HepG2 (cell line): ENCODE measurements around the gene RHOG. TPM values are rescaled to one million over a fixed set of nuclear protein-coding genes. Genes with fewer than 3 reads are reported as not detected.

Experiments
- ATAC-seq: fragments of 200-7000 bp; cut with Tn5 transposase; 3 replicates; pipeline ENCODE4 v1.9.1; 2020; ENCODE audit warnings: mild to moderate bottlenecking, moderate library complexity
- BruUV-seq: library from RNA; stranded (reverse); fragments of 400-500 nt; replicated peaks from 2 replicates; lab custom pipeline; 2021; lab: Mats Ljungman, UMichigan
- CTCF ChIA-PET: fragments of 300-600 bp; formaldehyde crosslinking; extraction: SDS; loops from one replicate; lab custom pipeline; 2021; ENCODE audit warnings: low total read pairs, inconsistent platforms, low intra/inter-chr PET ratio; lab: Yijun Ruan, JAX
- POLR2A ChIA-PET: fragments of 350-600 bp; sonication (Branson Sonifier 250); formaldehyde crosslinking; loops from one replicate; lab custom pipeline; 2020; ENCODE audit warnings: antibody characterized with exemption, inconsistent platforms; lab: Yijun Ruan, JAX
- DNase-seq: peaks from one replicate; pipeline ENCODE4 v3.0.0-alpha.2; 2015; ENCODE audit warnings: low spot score
- FAIRE-seq: peaks from 3 replicates; lab custom pipeline; 2011; peaks lifted over from hg19 to GRCh38; lab: Jason Lieb, UNC
- H2AFZ ChIP-seq: one replicate; pipeline ENCODE4 v1.6.1; 2011; ENCODE audit warnings: low read length, inconsistent platforms
- H3K27ac ChIP-seq: fragments of 300-600 bp; 3 replicates; pipeline ENCODE4 v1.8.0; 2011; ENCODE audit warnings: mixed run types, mild to moderate bottlenecking, mixed read lengths, low read length, inconsistent platforms; ENCODE audit not compliant: insufficient read depth; ENCODE audit errors: extremely low read length
- H3K27me3 ChIP-seq, 2 experiments: fragments of 200-600 bp in 1 of 2; 2 replicates in 1 of 2; 3 replicates in 1 of 2; pipeline versions ENCODE4 v1.6.0 to v1.8.0; 2011; ENCODE audit warnings: low read length in 2 of 2, mild to moderate bottlenecking in 2 of 2, moderate library complexity in 2 of 2, inconsistent platforms in 1 of 2; ENCODE audit not compliant: insufficient read depth in 2 of 2, control insufficient read depth in 1 of 2
- H3K36me3 ChIP-seq, 2 experiments: fragments of 200-600 bp in 1 of 2; replicated peaks in 1 of 2; 2 replicates in 1 of 2; 3 replicates in 1 of 2; pipeline versions ENCODE4 v1.5.1 to v1.8.0; 2011; ENCODE audit warnings: low read length in 2 of 2, inconsistent platforms in 1 of 2; ENCODE audit not compliant: insufficient read depth in 2 of 2, control insufficient read depth in 1 of 2
- H3K4me1 ChIP-seq: 2 replicates; pipeline ENCODE4 v1.5.1; 2012; ENCODE audit warnings: low read length, inconsistent platforms; ENCODE audit not compliant: insufficient read depth
- H3K4me2 ChIP-seq: 2 replicates; pipeline ENCODE4 v1.6.0; 2011; ENCODE audit warnings: low read depth, low read length, inconsistent platforms
- H3K4me3 ChIP-seq, 3 experiments: fragments of 200-600 bp in 1 of 3; sonication (generic), shearing (Covaris generic) in 1 of 3; replicated peaks in 1 of 3; 2 replicates each; pipeline ENCODE4 v1.5.1; 2011 to 2016; ENCODE audit warnings: low read length in 3 of 3, inconsistent platforms in 2 of 3, low read depth in 2 of 3, mild to moderate bottlenecking in 2 of 3, control low read depth in 1 of 3, mixed read lengths in 1 of 3; ENCODE audit not compliant: insufficient read depth in 1 of 3
- H3K79me2 ChIP-seq: one replicate; pipeline ENCODE4 v1.6.1; 2011; ENCODE audit warnings: low read length, inconsistent platforms; ENCODE audit not compliant: insufficient read depth
- H3K9ac ChIP-seq: 2 replicates; pipeline ENCODE4 v1.6.0; 2011; ENCODE audit warnings: mild to moderate bottlenecking, low read depth, low read length, inconsistent platforms; ENCODE audit not compliant: insufficient read depth
- H3K9me3 ChIP-seq: 2 replicates; pipeline ENCODE4 v1.5.1; 2012; ENCODE audit warnings: mild to moderate bottlenecking, low read length
- H4K20me1 ChIP-seq: 2 replicates; pipeline ENCODE4 v1.6.0; 2011; ENCODE audit warnings: inconsistent platforms, mild to moderate bottlenecking, low read length, moderate library complexity; ENCODE audit not compliant: insufficient read depth
- ARHGAP35 ChIP-seq: sonication (generic); formaldehyde crosslinking; IDR thresholded peaks from 2 replicates; pipeline ENCODE4 v1.9.0; 2022; ENCODE audit warnings: mild to moderate bottlenecking, inconsistent platforms, moderate library complexity, missing genetic modification reagents, borderline replicate concordance
- BRD4 ChIP-seq: sonication (generic); formaldehyde crosslinking; IDR thresholded peaks from 2 replicates; pipeline ENCODE4 v1.4.0; 2020; ENCODE audit warnings: missing genetic modification reagents
- ESRRA ChIP-seq: sonication (generic); formaldehyde crosslinking; IDR thresholded peaks from 2 replicates; pipeline ENCODE4 v1.5.1; 2020; ENCODE audit warnings: mild to moderate bottlenecking, low read depth, missing genetic modification reagents
- HDAC2 ChIP-seq: sonication (generic); formaldehyde crosslinking; IDR thresholded peaks from 2 replicates; pipeline ENCODE4 v1.4.0; 2020; ENCODE audit warnings: missing genetic modification reagents
- ZNF143 ChIP-seq: sonication (generic); formaldehyde crosslinking; IDR thresholded peaks from 2 replicates; pipeline ENCODE4 v1.4.0; 2020; ENCODE audit warnings: missing genetic modification reagents
- ZNF207 ChIP-seq: fragments of 450-650 bp; IDR thresholded peaks from 2 replicates; pipeline ENCODE4 v1.6.1; 2016; ENCODE audit warnings: antibody characterized with exemption, borderline replicate concordance
- ZNF263 ChIP-seq: sonication (generic); formaldehyde crosslinking; IDR thresholded peaks from 2 replicates; pipeline ENCODE4 v1.4.0; 2020; ENCODE audit warnings: missing genetic modification reagents
- WGBS: methylation state at CpG from one replicate; pipeline ENCODE4 v1.1.6; 2017; ENCODE audit warnings: low lambda C conversion rate; 5-methylcytosine and 5-hydroxymethylcytosine counted together
- in situ Hi-C: cut with HindIII; loops from 2 replicates; pipeline ENCODE4 v1.10.0; 2017; ENCODE audit warnings: low pct_unique_long_range_greater_than_20kb; ENCODE audit not compliant: extremely low pct_ligation_motif_present
- intact Hi-C: fragments of 100-400 bp; cut with micrococcal nuclease; formaldehyde crosslinking; loops from one replicate; pipeline ENCODE4 v1.10.0; 2022; ENCODE audit not compliant: unreplicated experiment
- polyA plus RNA-seq, 8 experiments: library from polyadenylated mRNA; depleted of rRNA in 3 of 8; stranded (reverse) in 7 of 8; unstranded in 1 of 8; fragments of >200 nt; fragmentation: Illumina TruSeq in 4 of 8; extraction: Trizol in 4 of 8; gene quantifications; 2 replicates each; pipeline versions ENCODE4 v1.2.1 to v1.2.3, GENCODE V29; 2011 to 2016; ENCODE audit warnings: low read depth in 4 of 8, missing spikeins in 1 of 8, mixed read lengths in 1 of 8; ENCODE audit not compliant: insufficient read depth in 1 of 8
- total RNA-seq, 5 experiments: library from RNA; depleted of rRNA; stranded (reverse); fragments of >200 nt; fragmentation: Illumina TruSeq; extraction: Trizol; gene quantifications; 2 replicates each; pipeline ENCODE4 v1.2.3, GENCODE V29; 2016; ENCODE audit warnings: low read depth in 1 of 5
- TF ChIP-seq, protein P1 (sequence below): sonication (generic); formaldehyde crosslinking; IDR thresholded peaks from one replicate; pipeline ENCODE4 v1.5.1; 2020; ENCODE audit warnings: mild to moderate bottlenecking, missing genetic modification reagents; ENCODE audit errors: not compliant biosample characterization
- TF ChIP-seq, protein P2 (sequence below): sonication (generic); formaldehyde crosslinking; conservative IDR thresholded peaks from 2 replicates; pipeline ENCODE4 v1.4.0; 2020; ENCODE audit warnings: missing genetic modification reagents

The RHOG gene
- total and polyA plus RNA-seq, 2 of the 13 experiments (the other 11 are each of a cell fraction or from before 2014, with no cell fraction given): 7.7 to 23.4 TPM

DNA sequence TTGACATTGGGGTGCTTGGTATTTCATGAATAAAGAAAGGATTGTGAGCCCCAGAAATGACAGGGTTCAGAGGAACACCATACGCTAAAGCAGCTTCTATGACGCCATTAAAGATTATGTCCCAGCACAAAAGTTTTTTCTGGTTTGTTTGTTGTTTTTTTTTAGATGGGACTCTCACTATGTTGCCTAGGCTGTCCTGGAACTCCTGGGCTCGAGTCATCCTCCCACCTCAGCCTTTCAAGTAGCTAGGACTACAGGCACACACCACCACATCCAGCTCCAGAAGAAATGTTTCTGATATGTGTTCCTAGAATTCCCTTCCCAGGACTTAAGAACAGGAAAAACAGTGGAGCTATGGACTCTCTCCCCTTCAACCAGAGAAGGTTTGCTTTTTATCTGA is 2.6 kb upstream of the RHOG start:
- no peak overlapping the region for H3K27ac ChIP-seq
- in situ Hi-C loops: no loop called here
- intact Hi-C loops: no loop called here
- ATAC-seq (no peak), DNase-seq (no peak), FAIRE-seq (no peak)
- H3K4me3 ChIP-seq: no peak overlapping the region
- no peaks in the 10 kb centered on the region; a peak in 1 of 5 replicates for H3K36me3 ChIP-seq
- peaks cover 40% of the 10 kb centered on the region for H3K4me1 ChIP-seq
- H3K9me3 ChIP-seq: no peaks in the 10 kb centered on the region
- no peak overlapping the region for H2AFZ ChIP-seq
- TF ChIP-seq ZNF207 (no peak), ESRRA (CRISPR knock-in tag) (no peak), HDAC2 (CRISPR knock-in tag) (no peak), ZNF263 (CRISPR knock-in tag) (no peak), ZNF143 (CRISPR knock-in tag) (no peak), ARHGAP35 (CRISPR knock-in tag) (no peak), BRD4 (CRISPR knock-in tag) (no peak)
- TF ChIP-seq, protein P1, sequence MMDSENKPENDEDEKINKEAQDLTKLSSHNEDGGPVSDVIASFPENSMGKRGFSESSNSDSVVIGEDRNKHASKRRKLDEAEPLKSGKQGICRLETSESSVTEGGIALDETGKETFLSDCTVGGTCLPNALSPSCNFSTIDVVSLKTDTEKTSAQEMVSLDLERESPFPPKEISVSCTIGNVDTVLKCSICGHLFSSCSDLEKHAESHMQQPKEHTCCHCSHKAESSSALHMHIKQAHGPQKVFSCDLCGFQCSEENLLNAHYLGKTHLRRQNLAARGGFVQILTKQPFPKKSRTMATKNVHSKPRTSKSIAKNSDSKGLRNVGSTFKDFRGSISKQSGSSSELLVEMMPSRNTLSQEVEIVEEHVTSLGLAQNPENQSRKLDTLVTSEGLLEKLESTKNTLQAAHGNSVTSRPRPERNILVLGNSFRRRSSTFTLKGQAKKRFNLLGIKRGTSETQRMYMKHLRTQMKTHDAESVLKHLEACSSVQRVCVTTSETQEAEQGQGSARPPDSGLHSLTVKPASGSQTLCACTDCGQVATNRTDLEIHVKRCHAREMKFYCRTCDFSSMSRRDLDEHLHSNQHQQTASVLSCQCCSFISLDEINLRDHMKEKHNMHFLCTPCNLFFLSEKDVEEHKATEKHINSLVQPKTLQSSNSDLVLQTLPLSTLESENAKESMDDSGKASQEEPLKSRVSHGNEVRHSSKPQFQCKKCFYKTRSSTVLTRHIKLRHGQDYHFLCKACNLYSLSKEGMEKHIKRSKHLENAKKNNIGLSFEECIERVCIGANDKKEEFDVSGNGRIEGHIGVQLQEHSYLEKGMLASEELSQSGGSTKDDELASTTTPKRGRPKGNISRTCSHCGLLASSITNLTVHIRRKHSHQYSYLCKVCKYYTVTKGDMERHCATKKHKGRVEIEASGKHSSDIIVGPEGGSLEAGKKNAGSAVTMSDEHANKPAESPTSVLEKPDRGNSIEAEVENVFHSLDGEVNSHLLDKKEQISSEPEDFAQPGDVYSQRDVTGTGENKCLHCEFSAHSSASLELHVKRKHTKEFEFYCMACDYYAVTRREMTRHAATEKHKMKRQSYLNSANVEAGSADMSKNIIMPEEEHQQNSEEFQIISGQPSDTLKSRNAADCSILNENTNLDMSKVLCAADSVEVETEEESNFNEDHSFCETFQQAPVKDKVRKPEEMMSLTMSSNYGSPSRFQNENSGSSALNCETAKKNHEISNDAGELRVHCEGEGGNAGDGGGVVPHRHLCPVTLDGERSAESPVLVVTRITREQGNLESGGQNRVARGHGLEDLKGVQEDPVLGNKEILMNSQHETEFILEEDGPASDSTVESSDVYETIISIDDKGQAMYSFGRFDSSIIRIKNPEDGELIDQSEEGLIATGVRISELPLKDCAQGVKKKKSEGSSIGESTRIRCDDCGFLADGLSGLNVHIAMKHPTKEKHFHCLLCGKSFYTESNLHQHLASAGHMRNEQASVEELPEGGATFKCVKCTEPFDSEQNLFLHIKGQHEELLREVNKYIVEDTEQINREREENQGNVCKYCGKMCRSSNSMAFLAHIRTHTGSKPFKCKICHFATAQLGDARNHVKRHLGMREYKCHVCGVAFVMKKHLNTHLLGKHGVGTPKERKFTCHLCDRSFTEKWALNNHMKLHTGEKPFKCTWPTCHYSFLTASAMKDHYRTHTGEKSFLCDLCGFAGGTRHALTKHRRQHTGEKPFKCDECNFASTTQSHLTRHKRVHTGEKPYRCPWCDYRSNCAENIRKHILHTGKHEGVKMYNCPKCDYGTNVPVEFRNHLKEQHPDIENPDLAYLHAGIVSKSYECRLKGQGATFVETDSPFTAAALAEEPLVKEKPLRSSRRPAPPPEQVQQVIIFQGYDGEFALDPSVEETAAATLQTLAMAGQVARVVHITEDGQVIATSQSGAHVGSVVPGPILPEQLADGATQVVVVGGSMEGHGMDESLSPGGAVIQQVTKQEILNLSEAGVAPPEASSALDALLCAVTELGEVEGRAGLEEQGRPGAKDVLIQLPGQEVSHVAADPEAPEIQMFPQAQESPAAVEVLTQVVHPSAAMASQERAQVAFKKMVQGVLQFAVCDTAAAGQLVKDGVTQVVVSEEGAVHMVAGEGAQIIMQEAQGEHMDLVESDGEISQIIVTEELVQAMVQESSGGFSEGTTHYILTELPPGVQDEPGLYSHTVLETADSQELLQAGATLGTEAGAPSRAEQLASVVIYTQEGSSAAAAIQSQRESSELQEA (CRISPR knock-in tag): no peak
- TF ChIP-seq, protein P2, sequence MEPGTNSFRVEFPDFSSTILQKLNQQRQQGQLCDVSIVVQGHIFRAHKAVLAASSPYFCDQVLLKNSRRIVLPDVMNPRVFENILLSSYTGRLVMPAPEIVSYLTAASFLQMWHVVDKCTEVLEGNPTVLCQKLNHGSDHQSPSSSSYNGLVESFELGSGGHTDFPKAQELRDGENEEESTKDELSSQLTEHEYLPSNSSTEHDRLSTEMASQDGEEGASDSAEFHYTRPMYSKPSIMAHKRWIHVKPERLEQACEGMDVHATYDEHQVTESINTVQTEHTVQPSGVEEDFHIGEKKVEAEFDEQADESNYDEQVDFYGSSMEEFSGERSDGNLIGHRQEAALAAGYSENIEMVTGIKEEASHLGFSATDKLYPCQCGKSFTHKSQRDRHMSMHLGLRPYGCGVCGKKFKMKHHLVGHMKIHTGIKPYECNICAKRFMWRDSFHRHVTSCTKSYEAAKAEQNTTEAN (CRISPR knock-in tag): no peak
- H3K4me2 ChIP-seq: no peak overlapping the region
- no peaks in the 10 kb centered on the region; a peak in 1 of 5 replicates for H3K27me3 ChIP-seq
- ChIA-PET CTCF (no interaction called here), POLR2A (interaction anchor here (4.8 kb wide), 1 partner anchor 12 kb away, joined by 42 read pairs; the partner anchor contains the start of gene STIM1)
- H3K79me2 ChIP-seq: peaks cover 14% of the 10 kb centered on the region
- peaks cover 5% of the 10 kb centered on the region; the same call in 1 of the 2 replicates for H4K20me1 ChIP-seq
- H3K9ac ChIP-seq: no peak overlapping the region
- no TSS peak for BruUV-seq
- 45% methylated on average over 3 of the region's 3 CpGs for WGBS
